WERI-Rb-1 (cell line): Measurements from ENCODE around the gene TBC1D32.
"Not testable (repeated sequence)": the region's sequence is repeated elsewhere in the genome, so short reads cannot be mapped to it uniquely, and the experiment has no call there.

ENCODE experiments used
- DNase-seq: peaks from one replicate; pipeline ENCODE4 v3.0.0-alpha.2; 2020
- H3K27ac ChIP-seq: fragments of 250-450 bp; sonication (Bioruptor Pico); 2 replicates; pipeline ENCODE4 v1.5.1; 2020; ENCODE audit warnings: mild to moderate bottlenecking, moderate library complexity
- H3K27me3 ChIP-seq: fragments of 250-450 bp; sonication (Bioruptor Pico); 2 replicates; pipeline ENCODE4 v1.5.1; 2021; ENCODE audit warnings: mild to moderate bottlenecking, low read depth, moderate library complexity; ENCODE audit not compliant: insufficient read depth, severe bottlenecking
- H3K36me3 ChIP-seq: fragments of 250-450 bp; sonication (Bioruptor Pico); 2 replicates; pipeline ENCODE4 v1.5.1; 2020; ENCODE audit warnings: mild to moderate bottlenecking, moderate library complexity
- H3K4me3 ChIP-seq: 2 replicates; pipeline ENCODE4 v1.5.1; 2011; ENCODE audit warnings: low read depth, mild to moderate bottlenecking, control low read depth, low read length
- H3K9me3 ChIP-seq: fragments of 250-450 bp; sonication (Bioruptor Pico); 2 replicates; pipeline ENCODE4 v1.5.1; 2021; ENCODE audit warnings: mild to moderate bottlenecking, moderate library complexity; ENCODE audit not compliant: severe bottlenecking
- CTCF ChIP-seq: IDR thresholded peaks from 2 replicates; pipeline ENCODE4 v1.5.1; 2011; ENCODE audit warnings: low read depth, mild to moderate bottlenecking, control low read depth, inconsistent platforms, low read length

Gene TBC1D32

GRCh38 chr6:121333196-121333595 lies 1.1 kb downstream of the TBC1D32 start:
- no peak for DNase-seq
- Histone ChIP-seq H3K27me3 (no peaks in the 10 kb centered on the region), H3K4me3 (no peak overlapping the region), H3K9me3 (no peaks in the 10 kb centered on the region), H3K27ac (no peak overlapping the region), H3K36me3 (no peaks in the 10 kb centered on the region)
- TF ChIP-seq CTCF, result no peak

GRCh38 chr6:121330516-121330915 lies 3.8 kb downstream of the TBC1D32 start:
- no peaks in the 10 kb centered on the region for H3K27me3 ChIP-seq
- TF ChIP-seq CTCF, result no peak
- H3K36me3 ChIP-seq, result no peaks in the 10 kb centered on the region
- DNase-seq, result no peak
- no peaks in the 10 kb centered on the region for H3K9me3 ChIP-seq
- H3K4me3 ChIP-seq, result no peak overlapping the region
- H3K27ac ChIP-seq, result no peak overlapping the region

GRCh38 chr6:121321282-121321681 lies 13.0 kb downstream of the TBC1D32 start:
- no peak for TF ChIP-seq CTCF
- no peak overlapping the region for H3K27ac ChIP-seq
- no peak overlapping the region for H3K4me3 ChIP-seq
- no peaks in the 10 kb centered on the region for H3K9me3 ChIP-seq
- no peaks in the 10 kb centered on the region for H3K36me3 ChIP-seq
- H3K27me3 ChIP-seq, result no peaks in the 10 kb centered on the region
- DNase-seq, result no peak

GRCh38 chr6:121319603-121320002 lies 14.7 kb downstream of the TBC1D32 start:
- no peak for TF ChIP-seq CTCF
- DNase-seq, result no peak
- H3K27ac ChIP-seq, result no peak overlapping the region
- no peaks in the 10 kb centered on the region for H3K9me3 ChIP-seq
- H3K27me3 ChIP-seq, result no peaks in the 10 kb centered on the region
- H3K4me3 ChIP-seq, result no peak overlapping the region
- H3K36me3 ChIP-seq, result no peaks in the 10 kb centered on the region

- DNase-seq, result no peak
- Histone ChIP-seq H3K27me3 (no peaks in the 10 kb centered on the region), H3K36me3 (no peaks in the 10 kb centered on the region), H3K9me3 (no peaks in the 10 kb centered on the region), H3K4me3 (no peak overlapping the region), H3K27ac (no peak overlapping the region)
- TF ChIP-seq CTCF, result no peak
Observed at GRCh38 chr6:121319112-121319553, 15.1 kb downstream of the TBC1D32 start.

- Histone ChIP-seq H3K4me3 (no peak overlapping the region), H3K27ac (no peak overlapping the region), H3K27me3 (no peaks in the 10 kb centered on the region), H3K9me3 (no peaks in the 10 kb centered on the region), H3K36me3 (no peaks in the 10 kb centered on the region)
- DNase-seq, result no peak
- TF ChIP-seq CTCF, result no peak
Observed at GRCh38 chr6:121314381-121315112, 19.7 kb downstream of the TBC1D32 start.

- H3K9me3 ChIP-seq, H3K36me3 ChIP-seq, DNase-seq, H3K27me3 ChIP-seq, H3K27ac ChIP-seq, H3K4me3 ChIP-seq: not testable (repeated sequence)
Observed at GRCh38 chr6:121311814-121312213, 22.5 kb downstream of the TBC1D32 start.
